Measurements from ENCODE around the gene CACNB2. TPM values are rescaled to one million over a fixed set of nuclear protein-coding genes. Genes with fewer than 3 reads are reported as not detected.

The CACNB2 gene
- total RNA-seq, 4 donors from 2014 or later, result 0.13 to 1.5 (median 0.18) TPM; not detected in 1

DNA sequence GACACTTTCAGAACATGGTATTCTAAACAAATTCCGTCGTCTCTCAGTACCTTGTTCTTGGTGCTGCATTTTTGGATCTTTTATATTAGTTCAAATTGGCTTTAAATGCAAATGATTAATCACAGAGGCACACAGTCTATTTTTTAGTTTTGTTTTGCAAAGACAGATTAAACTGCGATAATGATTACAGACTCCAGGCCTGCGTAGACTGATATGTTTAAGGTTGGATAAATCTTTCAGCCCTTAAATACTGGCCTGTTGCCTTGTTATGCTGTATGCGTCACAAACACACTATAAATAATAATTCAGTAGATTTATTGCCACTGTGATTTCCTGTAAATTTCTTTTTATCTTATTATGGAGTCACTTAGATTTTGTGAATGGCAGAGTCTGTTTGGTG, 19.3 kb downstream of the CACNB2 start:
- H3K4me3 ChIP-seq, result no peak overlapping the region
- intact Hi-C loops (cut with DNase I; ENCODE audit: low total_unique reads), result no loop called here
- no peaks in the 10 kb centered on the region for H3K9me3 ChIP-seq
- H3K27ac ChIP-seq, result no peak overlapping the region
- DNase-seq, result no peak
- H3K27me3 ChIP-seq, result no peaks in the 10 kb centered on the region
- in situ Hi-C loops (cut with MboI; ENCODE audit: low sequenced_read_pairs in 4 of 4), result no loop called here
- no peak for TF ChIP-seq POLR2A (IDR thresholded peaks at IDR 0.05)
- TF ChIP-seq, protein P1, sequence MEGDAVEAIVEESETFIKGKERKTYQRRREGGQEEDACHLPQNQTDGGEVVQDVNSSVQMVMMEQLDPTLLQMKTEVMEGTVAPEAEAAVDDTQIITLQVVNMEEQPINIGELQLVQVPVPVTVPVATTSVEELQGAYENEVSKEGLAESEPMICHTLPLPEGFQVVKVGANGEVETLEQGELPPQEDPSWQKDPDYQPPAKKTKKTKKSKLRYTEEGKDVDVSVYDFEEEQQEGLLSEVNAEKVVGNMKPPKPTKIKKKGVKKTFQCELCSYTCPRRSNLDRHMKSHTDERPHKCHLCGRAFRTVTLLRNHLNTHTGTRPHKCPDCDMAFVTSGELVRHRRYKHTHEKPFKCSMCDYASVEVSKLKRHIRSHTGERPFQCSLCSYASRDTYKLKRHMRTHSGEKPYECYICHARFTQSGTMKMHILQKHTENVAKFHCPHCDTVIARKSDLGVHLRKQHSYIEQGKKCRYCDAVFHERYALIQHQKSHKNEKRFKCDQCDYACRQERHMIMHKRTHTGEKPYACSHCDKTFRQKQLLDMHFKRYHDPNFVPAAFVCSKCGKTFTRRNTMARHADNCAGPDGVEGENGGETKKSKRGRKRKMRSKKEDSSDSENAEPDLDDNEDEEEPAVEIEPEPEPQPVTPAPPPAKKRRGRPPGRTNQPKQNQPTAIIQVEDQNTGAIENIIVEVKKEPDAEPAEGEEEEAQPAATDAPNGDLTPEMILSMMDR (IDR thresholded peaks at IDR 0.05 in 4 of 5, conservative IDR thresholded peaks at IDR 0.05 in 1 of 5), result no peak
- ATAC-seq, result no peak
- peaks cover 5 to 7% of the 10 kb centered on the region in 2 donors for H3K4me1 ChIP-seq
- no peaks in the 10 kb centered on the region for H3K36me3 ChIP-seq

DNA sequence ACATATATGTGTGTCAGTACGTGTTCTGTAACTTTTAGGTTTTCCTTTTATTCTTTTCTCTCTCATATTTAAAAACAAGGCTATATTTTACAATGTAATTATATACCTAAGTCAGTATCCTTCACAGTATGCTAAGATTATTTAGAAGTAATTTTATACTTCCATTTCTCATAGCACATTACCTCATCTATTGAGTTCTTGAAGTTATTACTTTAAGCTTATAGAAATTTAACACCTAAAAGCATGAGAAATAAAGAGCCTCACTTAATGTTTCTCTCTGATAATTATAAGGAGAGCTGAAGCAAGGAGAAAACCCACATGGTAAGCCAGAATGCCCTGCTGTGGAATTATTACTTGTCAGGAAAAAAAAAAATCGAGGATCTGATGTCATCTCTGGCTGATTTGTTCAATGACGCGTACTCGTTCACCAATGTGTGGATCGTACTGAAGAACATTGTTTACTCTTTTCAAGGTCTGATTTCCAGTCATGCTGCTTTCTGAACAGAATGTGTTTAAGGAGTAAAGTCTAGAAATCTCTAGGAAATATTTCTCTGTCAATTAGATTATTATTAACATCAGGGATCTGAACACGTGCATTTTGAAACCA, 21.9 kb downstream of the CACNB2 start:
- intact Hi-C loops (cut with DNase I; ENCODE audit: low total_unique reads), result no loop called here
- Histone ChIP-seq H3K9me3 (no peaks in the 10 kb centered on the region), H3K4me1 (peaks cover 5 to 7% of the 10 kb centered on the region in 2 donors), H3K4me3 (no peak overlapping the region), H3K27ac (no peak overlapping the region), H3K36me3 (no peaks in the 10 kb centered on the region), H3K27me3 (no peaks in the 10 kb centered on the region)
- DNase-seq, result no peak
- no peak for ATAC-seq
- in situ Hi-C loops (cut with MboI; ENCODE audit: low sequenced_read_pairs in 4 of 4), result no loop called here
- TF ChIP-seq POLR2A (IDR thresholded peaks at IDR 0.05), result no peak
- TF ChIP-seq, protein P1 (IDR thresholded peaks at IDR 0.05 in 4 of 5, conservative IDR thresholded peaks at IDR 0.05 in 1 of 5), result no peak

GRCh38 chr10:18164093-18164492, 23.9 kb downstream of the CACNB2 start:
- TF ChIP-seq POLR2A (IDR thresholded peaks at IDR 0.05), result no peak
- TF ChIP-seq, protein P1 (IDR thresholded peaks at IDR 0.05 in 4 of 5, conservative IDR thresholded peaks at IDR 0.05 in 1 of 5), result no peak
- Histone ChIP-seq H3K4me3 (no peak overlapping the region), H3K9me3 (no peaks in the 10 kb centered on the region), H3K36me3 (no peaks in the 10 kb centered on the region), H3K27ac (no peak overlapping the region), H3K4me1 (peaks cover under 1 to 7% of the 10 kb centered on the region in 2 donors), H3K27me3 (no peaks in the 10 kb centered on the region)
- intact Hi-C loops (cut with DNase I; ENCODE audit: low total_unique reads), result no loop called here
- DNase-seq, result no peak
- no peak for ATAC-seq
- in situ Hi-C loops (cut with MboI; ENCODE audit: low sequenced_read_pairs in 4 of 4), result no loop called here

- intact Hi-C loops (cut with DNase I; ENCODE audit: low total_unique reads), result no loop called here
- ATAC-seq (no peak), DNase-seq (no peak)
- Histone ChIP-seq H3K27ac (no peak overlapping the region), H3K36me3 (no peaks in the 10 kb centered on the region), H3K4me3 (no peak overlapping the region), H3K27me3 (no peaks in the 10 kb centered on the region), H3K9me3 (no peaks in the 10 kb centered on the region), H3K4me1 (no peaks in the 10 kb centered on the region)
- in situ Hi-C loops (cut with MboI; ENCODE audit: low sequenced_read_pairs in 4 of 4), result no loop called here
- no peak for TF ChIP-seq POLR2A (IDR thresholded peaks at IDR 0.05)
- TF ChIP-seq, protein P1 (IDR thresholded peaks at IDR 0.05 in 4 of 5, conservative IDR thresholded peaks at IDR 0.05 in 1 of 5), result no peak
Observed at GRCh38 chr10:18164748-18165361, 24.6 kb downstream of the CACNB2 start.

Measured in gastrocnemius medialis (tissue), 4 donors.